Islet of Langerhans (tissue), 1 donor: ENCODE measurements around the gene OSBPL3.

ENCODE experiments used
- FAIRE-seq: peaks from one replicate; lab custom pipeline; 2011; peaks lifted over from hg19 to GRCh38; lab: Jason Lieb, UNC

Gene OSBPL3

DNA sequence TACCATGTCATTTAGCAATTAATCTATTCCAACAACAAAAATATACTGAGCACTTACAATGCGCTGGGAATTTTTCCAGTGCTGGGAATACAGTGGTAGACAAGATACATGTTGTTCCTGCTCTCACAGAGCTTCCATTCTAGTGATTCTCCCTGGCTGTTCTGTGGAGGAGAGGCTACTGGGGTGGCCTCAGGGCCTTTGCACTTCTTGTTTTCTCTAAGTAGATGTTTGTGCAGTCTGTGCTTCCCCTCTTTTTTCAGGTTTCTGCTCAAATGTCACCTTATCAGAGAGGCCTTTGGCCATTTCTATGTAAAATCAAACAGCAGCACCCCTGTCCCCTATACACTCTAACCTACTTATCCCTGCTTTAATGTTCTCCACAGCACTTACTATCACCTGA lies 24.7 kb downstream of the OSBPL3 start:
- no peak for FAIRE-seq

DNA sequence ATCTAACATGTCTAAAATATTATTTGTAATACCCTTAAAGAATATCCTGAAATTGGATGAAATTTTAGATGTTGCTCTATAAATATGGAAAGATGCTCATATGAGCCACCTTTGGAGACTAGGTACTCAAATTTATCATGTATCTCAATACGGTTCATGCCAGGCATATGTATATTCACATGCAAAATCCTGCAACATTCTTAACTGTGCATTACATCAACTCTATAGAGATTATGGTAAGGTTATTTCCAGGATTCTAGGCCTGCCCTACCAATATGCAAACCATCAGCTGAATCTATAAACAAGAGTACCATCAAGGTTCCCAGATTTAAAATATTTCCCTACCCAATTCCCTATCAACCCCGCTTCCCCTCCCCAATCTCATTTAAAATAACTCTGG lies 27.5 kb downstream of the OSBPL3 start:
- FAIRE-seq = no peak

DNA sequence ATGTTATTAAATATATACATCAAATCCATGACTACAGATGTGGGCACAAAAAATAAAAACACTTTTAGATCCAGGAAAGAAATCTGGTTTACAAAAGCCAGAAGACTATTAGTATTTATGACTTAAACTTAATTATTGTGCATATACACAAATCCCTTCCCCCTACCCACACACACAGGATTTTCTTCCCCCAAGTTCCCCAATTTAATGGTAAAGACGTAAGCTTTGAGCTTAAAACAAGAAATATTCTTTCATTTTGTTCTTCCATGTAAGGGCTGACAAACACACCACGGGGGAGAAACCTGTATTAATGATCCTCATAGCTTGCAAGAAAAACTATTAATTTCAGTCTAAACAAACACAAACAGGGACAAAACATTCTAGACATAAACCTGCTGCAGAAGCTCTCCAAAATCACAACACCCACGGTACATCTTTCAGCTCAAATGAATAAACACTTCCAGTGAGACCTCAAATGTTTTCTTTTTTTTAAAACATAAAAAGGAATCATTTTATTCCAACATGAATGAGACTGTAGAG lies 28.5 kb downstream of the OSBPL3 start:
- no peak for FAIRE-seq

DNA sequence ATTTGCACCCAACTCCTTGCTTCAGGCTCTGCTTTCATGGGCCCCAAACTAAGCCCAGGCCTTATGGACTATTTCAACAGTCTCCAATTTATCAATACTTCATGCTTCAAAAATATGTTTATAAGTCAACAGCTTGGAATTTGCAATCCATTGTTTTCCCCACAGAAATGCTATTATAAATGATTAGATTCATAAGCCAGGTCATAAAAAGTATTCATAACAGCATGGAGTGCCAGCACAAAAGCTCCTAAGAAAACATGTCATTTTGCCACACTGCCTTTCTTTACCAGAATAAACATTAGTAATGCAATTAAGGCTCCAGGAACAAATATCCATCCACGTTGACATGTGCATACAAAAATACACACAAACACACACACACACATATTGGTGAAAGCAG lies 30.1 kb downstream of the OSBPL3 start:
- no peak for FAIRE-seq

DNA sequence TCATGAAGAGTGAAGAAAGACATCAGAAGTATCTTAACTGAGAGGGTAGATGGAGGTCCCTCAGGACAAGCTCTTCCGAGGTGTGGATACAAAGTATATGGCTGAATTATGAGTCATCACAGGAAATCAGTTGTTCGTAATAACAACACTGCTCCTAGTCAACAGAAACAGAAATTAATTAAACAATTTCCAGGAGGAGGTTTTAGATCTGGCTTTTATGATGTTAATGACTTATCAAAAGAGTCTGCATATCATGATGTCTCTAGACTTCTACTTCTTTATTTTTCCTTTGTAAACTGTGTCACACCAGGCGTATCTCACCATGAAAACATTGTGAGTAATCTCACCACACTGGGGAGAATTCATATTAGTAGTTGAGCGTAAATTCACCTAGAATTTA lies 31.2 kb downstream of the OSBPL3 start:
- FAIRE-seq = no peak

DNA sequence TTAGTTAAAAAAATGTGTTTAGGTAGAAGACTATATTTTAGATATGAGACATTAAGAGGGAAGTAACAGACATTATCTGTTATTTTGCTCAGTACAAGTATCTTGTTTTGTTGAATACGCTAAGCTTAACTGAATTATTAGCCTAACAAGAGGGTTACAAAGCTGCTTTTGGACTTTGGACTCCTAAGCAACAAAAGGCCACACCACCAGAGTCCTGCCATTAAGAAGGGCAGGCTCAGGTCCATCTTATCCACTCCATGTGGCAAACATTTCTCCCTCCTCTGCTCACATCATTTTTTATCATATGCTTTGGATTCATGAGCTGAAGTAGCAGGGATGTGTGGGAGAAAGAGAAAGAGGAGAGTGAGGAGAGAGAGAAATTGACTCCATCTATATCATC lies 33.5 kb downstream of the OSBPL3 start:
- FAIRE-seq = no peak

DNA sequence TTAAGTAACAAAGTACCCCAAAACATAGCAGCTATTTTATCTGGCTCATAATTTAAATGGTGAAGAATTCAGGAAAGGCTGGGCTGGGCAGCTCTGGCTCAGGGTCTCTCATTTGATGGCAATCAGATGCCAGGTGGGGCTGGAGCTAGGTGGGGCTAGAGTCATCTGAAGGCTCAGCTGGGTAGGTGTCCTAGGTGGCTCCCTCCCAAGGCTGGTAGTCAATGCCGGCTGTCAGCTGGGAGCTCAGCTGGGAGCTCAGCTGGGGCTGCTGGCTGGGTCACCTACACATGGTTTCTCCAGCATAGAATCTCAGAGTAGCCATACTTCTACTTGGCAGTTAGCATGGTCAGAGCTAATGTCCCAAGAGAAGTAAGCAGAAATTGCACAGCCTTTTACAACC lies 34.1 kb downstream of the OSBPL3 start:
- no peak for FAIRE-seq

DNA sequence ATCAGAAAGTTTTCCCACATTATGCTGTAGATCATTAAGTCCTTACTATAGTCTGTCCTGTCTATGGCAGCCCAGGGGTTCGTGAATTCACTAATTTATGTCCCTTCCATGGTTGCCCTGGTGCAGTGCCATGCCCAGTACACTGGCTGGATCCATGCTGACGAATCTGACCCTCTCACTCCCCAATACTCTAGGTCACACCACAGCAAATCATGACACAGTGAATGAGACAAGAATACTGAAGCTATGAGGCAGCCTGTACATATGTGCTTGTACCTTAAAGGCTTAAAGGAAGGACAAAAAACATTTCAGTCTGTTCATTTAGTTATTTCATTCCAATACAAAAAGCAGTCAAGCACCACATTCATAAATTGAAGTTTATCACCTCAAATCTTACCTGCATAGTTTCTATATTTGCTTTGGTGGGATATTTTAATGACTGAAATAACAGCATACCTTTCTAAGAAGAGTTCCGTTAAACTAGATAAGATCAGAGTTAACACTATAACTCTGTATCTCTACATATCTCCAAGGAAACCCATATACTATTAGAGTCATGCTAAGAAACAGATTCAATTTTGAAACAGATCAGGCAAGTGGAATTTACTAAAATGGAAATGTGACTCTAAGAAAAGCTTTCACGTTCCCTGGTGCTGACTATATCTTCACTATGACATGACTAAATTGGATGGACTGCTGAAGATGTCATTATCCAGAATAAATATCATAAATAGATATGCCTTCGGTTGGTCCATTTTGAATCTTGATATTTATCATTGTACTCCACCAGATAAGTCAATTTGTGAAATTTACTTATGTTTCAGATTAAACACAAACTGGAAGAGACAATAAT lies 36.7 kb downstream of the OSBPL3 start:
- FAIRE-seq = no peak

DNA sequence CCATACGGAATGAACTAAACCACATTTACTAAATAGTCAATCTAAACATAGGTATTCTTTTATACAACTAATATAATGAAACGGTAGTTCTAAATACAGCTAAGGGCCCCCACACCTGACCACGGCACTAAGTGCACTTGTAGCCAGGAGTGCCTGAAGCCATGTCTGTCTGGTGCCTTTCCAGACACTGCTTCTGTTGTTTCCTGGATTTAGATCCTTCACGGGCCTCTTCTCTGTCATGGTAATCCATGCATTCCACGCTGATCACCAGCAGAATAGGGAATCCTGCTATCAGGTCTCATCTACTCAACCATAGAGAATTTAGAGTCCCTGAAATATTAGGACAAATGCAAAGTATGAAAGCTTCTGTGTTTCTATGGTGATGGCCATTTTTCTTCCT lies 37.8 kb downstream of the OSBPL3 start:
- no peak for FAIRE-seq

DNA sequence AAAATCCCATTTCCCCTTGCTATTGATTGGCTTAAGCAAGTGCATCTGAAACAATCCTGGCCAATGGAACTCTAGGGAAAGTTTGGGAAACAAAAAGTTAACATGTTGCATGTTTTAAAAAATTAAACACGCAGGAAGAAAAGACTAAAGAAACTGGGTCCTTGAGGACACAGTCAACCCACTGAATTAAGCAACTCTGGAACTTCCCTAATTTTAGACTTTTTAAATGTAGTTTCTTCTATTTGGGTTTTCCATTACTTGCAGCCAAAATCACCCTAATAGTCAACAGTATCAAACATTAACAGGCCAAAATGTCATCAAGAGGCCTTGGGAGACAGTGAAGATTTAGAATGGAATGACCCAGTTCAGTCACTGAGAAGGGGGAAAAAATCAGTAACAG lies 40.6 kb downstream of the OSBPL3 start:
- no peak for FAIRE-seq

DNA sequence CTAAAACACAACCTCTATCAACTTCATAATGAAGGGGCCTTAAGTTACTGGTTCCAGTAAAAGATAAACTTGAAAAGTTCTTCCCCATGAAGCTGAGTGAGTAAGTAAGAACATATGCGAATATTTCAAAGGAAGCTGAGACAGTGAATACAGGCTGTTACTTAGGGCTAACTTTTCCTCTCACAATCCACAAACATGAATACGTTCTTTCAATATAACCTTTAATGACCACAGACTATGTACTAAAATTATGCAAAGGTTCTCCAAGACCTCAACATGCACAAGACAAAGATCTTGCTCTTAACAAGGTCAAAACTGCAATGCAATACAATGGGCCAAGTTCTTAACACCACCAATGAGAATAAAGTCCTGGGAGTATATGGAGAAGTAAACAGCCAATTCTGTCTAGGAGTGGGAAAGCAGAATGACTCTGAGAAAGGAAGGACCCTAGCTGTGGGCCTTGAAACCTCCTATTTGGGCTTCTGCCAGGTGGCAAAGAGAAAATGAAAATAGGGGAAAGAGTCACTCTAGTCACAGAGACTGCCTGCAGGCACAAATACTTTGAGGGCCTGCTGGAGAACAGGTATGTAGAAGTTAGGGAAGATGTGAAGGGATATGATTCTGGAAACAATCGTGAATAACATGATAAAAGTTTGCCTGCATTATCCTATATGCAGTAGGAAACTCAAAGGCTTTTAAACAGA lies 43.7 kb downstream of the OSBPL3 start:
- FAIRE-seq = no peak

DNA sequence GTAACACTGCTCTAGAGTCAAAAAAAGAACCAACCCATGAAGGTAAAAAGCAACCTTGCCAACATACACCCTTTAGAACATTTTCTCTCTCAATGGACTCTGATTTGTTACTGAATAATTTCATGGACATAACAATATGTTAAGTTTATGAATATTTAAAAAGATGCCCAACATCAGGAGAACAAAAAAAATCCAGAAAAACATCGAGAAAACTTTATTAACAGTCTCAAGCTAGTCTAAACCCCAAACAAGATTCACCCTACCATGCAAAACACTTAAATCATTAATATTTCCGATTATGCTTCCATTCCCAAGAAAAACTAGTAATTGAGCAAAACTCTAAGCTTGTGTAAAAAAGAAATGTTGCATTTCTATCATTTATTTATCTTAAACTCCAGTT lies 46.7 kb downstream of the OSBPL3 start:
- no peak for FAIRE-seq

DNA sequence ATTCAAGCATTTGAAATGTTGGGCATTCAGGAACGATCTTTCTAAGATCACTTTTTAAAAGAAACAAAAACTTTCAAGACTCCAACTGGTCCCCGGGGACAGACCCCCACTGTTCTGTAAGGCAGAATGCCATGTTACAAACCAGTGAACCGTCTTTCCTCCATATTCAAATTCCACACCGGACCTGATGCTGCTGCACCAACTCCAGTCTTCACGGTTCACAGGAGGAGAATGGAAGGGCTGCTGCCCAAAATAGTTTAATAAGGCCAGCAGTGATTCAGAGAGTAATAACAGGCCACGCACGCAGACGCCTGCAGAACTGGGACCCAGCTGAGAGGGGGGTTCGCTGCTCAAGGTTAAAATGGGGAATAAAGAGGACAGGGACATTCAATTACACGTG lies 47.2 kb downstream of the OSBPL3 start:
- no peak for FAIRE-seq

DNA sequence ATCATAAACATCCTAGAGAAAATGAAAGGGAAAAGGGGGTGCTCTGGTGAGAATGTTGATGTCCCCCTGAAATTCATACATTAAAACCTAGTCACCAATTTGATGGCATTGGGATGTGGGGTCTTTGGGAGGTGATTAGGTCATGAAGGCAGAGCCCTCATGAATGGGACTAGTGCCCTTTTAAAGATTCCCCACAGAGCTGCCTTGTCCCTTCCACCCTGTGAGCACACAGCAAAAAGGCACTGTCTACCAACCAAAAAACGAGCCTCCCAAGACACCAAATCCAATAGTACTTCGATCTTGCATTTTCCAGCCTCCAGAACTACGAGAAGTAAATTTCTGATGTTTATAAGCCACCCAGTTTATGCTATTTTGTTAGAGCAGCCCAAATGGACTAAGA lies 47.6 kb downstream of the OSBPL3 start:
- FAIRE-seq = no peak

DNA sequence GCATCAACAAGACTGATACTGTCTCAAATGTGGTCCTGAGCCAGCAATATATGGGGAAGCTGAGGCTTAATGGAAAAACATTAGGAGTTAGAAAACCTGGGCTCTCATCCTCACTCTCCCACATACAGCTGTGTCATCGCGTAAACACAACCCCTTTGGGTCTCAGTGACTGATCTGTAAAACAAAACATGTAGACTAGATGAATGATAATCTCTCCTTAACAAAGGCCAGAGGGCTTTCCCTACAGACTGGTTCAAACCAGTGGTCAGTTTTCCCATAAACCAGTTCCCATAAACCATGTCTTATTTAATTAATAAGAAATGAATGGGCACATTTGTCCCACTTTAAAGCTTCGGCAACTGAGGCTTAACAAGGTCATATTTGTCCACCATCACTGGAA lies 48.1 kb downstream of the OSBPL3 start:
- no peak for FAIRE-seq

DNA sequence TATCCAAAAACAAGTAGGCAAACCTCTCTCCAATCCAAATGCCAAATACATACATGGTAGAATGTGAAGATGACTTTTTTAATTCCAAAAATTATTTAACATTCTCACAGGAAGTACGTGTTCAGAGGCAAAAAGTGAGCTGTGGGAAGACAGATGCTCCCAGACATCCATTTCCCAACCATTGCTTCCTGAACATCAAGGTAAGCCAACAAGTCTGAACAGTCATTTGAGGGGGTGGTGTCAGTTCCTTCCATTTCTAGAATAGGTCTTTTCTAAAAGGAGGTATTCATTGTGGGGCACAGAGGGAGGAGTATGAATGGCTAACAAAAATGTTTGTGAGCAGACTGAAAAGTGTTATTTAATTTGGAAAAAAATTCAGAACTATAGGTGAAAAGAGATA lies 49.1 kb downstream of the OSBPL3 start:
- FAIRE-seq = no peak

DNA sequence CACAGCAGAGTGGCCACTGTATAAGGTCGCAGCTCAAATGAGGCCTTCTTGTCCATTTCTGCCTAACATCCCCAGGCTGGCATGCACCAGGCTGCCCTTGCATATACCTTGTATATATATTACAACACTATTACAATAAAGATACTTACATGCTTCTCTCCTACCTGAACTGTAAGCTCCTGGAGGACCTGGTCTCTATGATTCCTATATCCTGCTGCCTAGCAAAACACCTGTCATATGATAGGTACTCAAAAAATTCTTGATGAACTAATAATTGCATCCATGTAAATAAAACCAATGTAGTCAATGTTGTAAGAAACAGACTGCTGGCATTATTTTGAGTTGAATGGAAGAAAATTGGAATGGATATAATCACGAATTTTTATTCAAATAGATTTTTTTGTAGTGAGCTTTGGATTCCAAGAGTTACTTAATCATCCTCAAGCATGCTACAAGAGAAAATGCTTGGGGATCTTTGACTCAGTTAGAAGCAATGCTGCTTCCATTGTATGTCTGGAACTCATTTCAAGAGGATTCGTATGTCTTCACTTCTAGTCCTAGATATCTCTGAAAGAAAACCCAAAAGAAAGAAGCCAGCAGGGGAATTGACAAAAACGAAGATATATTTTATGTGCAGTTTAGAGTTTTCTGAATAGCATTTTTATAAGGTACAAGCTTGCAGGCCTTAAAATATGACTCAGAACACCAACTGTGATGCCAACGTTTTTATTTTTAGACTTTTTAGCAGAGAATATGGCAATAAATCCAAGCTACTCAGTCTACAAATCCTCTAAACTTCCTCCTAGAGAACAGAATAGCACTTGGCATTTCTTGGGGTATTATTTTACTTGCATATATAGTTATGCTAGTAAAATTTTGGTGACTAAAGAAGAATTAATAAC lies 53.1 kb downstream of the OSBPL3 start:
- FAIRE-seq = no peak

DNA sequence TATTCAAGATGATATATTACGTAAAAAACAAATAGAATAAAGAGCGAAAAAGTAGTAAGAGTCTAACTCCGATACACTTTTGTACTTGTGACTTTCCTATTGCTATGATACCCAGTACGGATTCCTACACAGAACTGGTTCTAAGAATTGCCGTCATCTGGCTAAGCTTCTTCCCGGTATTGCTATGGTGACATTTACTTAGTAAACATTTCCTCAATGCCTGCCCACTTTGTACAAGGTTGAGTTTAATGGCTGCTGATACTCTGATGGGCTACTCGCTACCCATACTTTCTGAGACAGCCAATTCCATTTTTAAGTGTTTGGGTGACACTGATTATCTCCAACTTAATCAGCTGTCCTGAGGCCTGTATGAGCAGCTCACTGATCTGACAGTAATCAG lies 55.6 kb downstream of the OSBPL3 start:
- no peak for FAIRE-seq

DNA sequence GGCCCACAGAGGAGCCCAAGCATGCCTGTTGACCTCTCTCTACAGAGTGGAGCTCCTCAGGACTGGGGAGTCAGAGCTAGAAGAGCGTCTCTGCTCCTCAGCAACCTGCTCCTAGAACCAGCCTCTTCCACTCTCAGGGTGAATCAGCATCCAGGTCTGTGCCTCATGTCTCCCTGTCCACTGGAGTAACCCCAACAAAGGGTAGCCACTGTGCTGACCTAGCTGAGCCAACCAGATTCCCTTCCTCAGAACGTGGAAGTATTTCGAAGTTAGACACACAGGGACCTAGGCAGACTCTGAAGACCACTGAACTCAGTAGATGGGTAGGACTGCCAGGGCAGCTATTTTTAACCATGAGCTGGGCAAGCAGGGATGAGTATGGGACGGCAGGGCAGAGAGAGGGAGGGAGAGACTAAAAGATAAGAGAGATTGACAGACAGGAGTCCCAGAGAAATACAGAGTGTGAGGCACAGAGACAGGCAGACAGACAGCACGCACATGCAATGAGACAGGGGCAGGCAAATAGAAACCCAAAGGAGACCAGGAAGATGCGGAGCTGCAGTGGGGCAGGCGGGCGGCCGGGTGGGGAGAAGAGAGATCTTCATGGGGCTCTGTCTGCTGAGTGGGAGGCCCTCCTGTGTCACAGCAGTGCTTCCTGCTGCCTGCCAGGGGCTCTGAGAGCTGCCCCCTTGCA lies 56.7 kb downstream of the OSBPL3 start:
- no peak for FAIRE-seq

DNA sequence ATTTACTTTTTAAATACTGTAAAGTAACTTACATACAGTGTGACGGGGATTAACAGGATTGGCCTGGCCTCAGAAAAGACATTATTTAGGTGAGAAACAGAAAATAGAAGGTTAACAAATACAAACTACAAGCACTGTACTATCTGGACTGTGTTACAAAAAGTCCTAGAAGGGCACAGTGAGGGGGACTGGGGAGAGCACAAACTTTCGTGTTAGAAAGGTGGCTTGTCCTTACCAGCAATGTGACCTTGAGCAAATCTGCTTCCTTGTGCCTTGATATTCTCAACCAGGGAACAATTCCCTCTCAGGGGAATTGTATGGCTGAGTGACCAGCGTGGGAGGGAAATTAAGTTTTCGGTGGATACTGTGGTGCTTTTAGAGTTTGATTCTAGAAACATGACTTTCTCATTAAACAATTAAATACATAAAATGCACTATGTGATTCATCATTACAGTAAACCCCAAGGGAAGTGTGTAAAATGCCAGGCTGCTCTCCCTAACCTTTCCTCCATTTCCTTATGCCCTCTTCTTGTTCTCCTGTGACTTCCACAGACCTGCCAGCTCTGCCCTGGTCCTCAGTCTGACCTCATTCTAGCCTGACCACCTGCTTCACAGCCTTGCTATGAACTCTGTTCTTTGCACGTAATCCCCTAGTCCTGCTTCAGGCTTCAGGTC lies 57.7 kb downstream of the OSBPL3 start:
- FAIRE-seq = no peak

DNA sequence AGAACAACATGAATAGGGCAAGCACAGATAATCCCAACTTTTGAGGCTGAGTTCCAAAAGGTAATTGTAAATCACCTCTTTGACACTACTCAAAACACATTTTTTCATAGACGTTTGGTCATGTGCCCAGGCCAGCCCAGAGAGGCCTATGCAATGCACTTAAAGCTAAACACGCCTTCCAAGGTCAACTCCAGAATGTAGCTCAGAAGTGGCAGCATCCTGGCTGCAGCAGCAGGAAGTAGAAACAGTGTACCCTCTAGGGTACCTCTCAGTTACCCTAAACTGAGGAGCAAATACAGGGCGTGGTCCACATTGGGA lies 58.7 kb downstream of the OSBPL3 start:
- FAIRE-seq = no peak
